ENCODE results near the gene APOL3. TPM values are rescaled to one million over a fixed set of nuclear protein-coding genes. Genes with fewer than 3 reads are reported as not detected.

The APOL3 gene
- total and polyA plus RNA-seq, 10 of the 15 experiments (the other 5 are each of a cell fraction or from before 2014, with no cell fraction given), result 6.9 to 66.8 (median 48.5) TPM

DNA sequence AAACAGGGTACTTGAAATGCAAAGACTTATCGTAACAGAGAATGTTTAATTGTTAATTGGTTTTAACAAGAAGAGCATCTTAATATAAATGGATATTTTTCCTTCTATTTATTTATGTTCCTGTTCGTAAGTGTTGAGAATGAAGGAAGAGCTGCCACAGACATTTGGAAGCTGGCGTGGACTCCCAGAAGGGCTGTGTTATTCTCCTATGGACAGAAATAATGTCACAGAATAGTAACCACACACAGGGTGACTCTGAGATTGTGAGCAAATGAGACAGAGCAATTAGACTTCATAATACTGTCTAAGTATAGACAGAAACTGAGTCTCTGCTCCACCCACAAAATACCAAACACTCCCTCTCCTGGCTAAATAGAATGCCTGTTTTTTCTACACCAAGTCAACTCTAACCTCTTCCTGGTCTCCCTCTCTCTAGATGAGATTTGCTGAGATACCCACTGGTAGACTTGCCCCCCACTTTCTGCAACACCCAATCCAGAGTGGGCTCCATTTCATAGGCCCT is 6.1 kb downstream of the APOL3 start:
- DNase-seq (ENCODE audit: low read depth, low spot score) (no peak), FAIRE-seq (no peak), ATAC-seq (no peak)
- intact Hi-C loops (cut with micrococcal nuclease; ENCODE audit: unreplicated experiment) (no loop called here), in situ Hi-C loops (cut with MboI) (no loop called here)
- Histone ChIP-seq H3K36me3 (ENCODE audit: control insufficient read depth in 2 of 2, insufficient read depth in 2 of 2, low read length in 1 of 2) (peaks cover 0 to 6% of the 10 kb centered on the region in 2 experiments; a peak in 2 of 4 replicates), H3K9ac (ENCODE audit: control insufficient read depth, insufficient read depth, low read length) (no peak overlapping the region), H3K27ac (ENCODE audit: control insufficient read depth, insufficient read depth) (no peak overlapping the region), H3K4me1 (ENCODE audit: control insufficient read depth, insufficient read depth, low read length) (peaks cover 18% of the 10 kb centered on the region), H3K4me2 (ENCODE audit: control insufficient read depth, insufficient read depth) (no peak overlapping the region), H3K4me3 (no peak overlapping the region), H2AFZ (ENCODE audit: control insufficient read depth, low read depth, low read length) (no peak overlapping the region), H4K20me1 (ENCODE audit: control insufficient read depth, insufficient read depth) (no peaks in the 10 kb centered on the region), H3K27me3 (replicated peaks in 1 of 2; ENCODE audit: control insufficient read depth in 2 of 2, insufficient read depth in 2 of 2, low read length in 1 of 2) (no peaks in the 10 kb centered on the region), H3K79me2 (ENCODE audit: control insufficient read depth, insufficient read depth, low read length) (peaks cover 39% of the 10 kb centered on the region), H3K9me3 (replicated peaks; ENCODE audit: control insufficient read depth, insufficient read depth, low read length) (no peaks in the 10 kb centered on the region; the same call in 2 of the 3 replicates)
- RAD21 ChIA-PET (ENCODE audit: unreplicated experiment), result no interaction called here
- SMC1A ChIA-PET (ENCODE audit: uncharacterized antibody, unreplicated experiment), result interaction anchor here (3.7 kb wide), 2 partner anchors 9 to 25 kb away, joined by 18 to 32 read pairs; no protein-coding TSS in a partner anchor
- POLR2A ChIA-PET, result interaction anchor here (1.7 kb wide), 1 partner anchor 8 kb away, joined by 4 read pairs; no protein-coding TSS in a partner anchor
- CTCF ChIA-PET, result interaction anchor here (0.6 to 3.9 kb wide), 2 partner anchors 12 to 25 kb away, joined by 3 to 45 read pairs; no protein-coding TSS in a partner anchor
- WGBS (ENCODE audit: insufficient coverage, insufficient replicate concordance, low lambda C conversion rate, missing lambda C conversion rate), result 97% methylated on average over 3 of the region's 3 CpGs
- BruUV-seq (replicated peaks), result no TSS peak
- TF ChIP-seq, protein P1, sequence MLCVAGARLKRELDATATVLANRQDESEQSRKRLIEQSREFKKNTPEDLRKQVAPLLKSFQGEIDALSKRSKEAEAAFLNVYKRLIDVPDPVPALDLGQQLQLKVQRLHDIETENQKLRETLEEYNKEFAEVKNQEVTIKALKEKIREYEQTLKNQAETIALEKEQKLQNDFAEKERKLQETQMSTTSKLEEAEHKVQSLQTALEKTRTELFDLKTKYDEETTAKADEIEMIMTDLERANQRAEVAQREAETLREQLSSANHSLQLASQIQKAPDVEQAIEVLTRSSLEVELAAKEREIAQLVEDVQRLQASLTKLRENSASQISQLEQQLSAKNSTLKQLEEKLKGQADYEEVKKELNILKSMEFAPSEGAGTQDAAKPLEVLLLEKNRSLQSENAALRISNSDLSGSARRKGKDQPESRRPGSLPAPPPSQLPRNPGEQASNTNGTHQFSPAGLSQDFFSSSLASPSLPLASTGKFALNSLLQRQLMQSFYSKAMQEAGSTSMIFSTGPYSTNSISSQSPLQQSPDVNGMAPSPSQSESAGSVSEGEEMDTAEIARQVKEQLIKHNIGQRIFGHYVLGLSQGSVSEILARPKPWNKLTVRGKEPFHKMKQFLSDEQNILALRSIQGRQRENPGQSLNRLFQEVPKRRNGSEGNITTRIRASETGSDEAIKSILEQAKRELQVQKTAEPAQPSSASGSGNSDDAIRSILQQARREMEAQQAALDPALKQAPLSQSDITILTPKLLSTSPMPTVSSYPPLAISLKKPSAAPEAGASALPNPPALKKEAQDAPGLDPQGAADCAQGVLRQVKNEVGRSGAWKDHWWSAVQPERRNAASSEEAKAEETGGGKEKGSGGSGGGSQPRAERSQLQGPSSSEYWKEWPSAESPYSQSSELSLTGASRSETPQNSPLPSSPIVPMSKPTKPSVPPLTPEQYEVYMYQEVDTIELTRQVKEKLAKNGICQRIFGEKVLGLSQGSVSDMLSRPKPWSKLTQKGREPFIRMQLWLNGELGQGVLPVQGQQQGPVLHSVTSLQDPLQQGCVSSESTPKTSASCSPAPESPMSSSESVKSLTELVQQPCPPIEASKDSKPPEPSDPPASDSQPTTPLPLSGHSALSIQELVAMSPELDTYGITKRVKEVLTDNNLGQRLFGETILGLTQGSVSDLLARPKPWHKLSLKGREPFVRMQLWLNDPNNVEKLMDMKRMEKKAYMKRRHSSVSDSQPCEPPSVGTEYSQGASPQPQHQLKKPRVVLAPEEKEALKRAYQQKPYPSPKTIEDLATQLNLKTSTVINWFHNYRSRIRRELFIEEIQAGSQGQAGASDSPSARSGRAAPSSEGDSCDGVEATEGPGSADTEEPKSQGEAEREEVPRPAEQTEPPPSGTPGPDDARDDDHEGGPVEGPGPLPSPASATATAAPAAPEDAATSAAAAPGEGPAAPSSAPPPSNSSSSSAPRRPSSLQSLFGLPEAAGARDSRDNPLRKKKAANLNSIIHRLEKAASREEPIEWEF (IDR thresholded peaks at IDR 0.05; ENCODE audit: insufficient replicate concordance, low read depth, low read length), result no peak
- TF ChIP-seq NR2C2 (IDR thresholded peaks at IDR 0.05; ENCODE audit: borderline replicate concordance, control insufficient read depth, insufficient read length, low read depth) (no peak), DPF2 (IDR thresholded peaks at IDR 0.05) (no peak), ZNF24 (IDR thresholded peaks at IDR 0.05) (no peak), SUZ12 (IDR thresholded peaks at IDR 0.05; ENCODE audit: unreplicated experiment) (no peak), MAX (IDR thresholded peaks at IDR 0.05; ENCODE audit: low read depth, low read length) (no peak), STAT3 (IDR thresholded peaks at IDR 0.05; ENCODE audit: low read depth, low read length) (no peak), LARP7 (IDR thresholded peaks at IDR 0.05) (no peak), ZNF384 (IDR thresholded peaks at IDR 0.05; ENCODE audit: borderline replicate concordance, low read depth, low read length) (no peak), PRDM15 (CRISPR knock-in tag; IDR thresholded peaks at IDR 0.05) (no peak), IRF3 (IDR thresholded peaks at IDR 0.05) (no peak), RAD51 (IDR thresholded peaks at IDR 0.05) (no peak)
